Suprapubic skin (tissue), 4 donors: ENCODE data around the gene EMILIN3. TPM values are rescaled to one million over a fixed set of nuclear protein-coding genes. Genes with fewer than 3 reads are reported as not detected.

Experiments used
- DNase-seq, 2 donors: peaks; one replicate each; pipeline ENCODE4 v3.0.0-alpha.2; 2019; ENCODE audit warnings: low spot score in 2 of 2
- H3K27ac ChIP-seq: fragments of 200-600 bp; sonication (generic); one replicate; pipeline ENCODE4 v1.5.1; 2019
- H3K27me3 ChIP-seq: fragments of 200-600 bp; sonication (generic); one replicate; pipeline ENCODE4 v1.5.1; 2019
- H3K36me3 ChIP-seq: fragments of 200-600 bp; sonication (generic); one replicate; pipeline ENCODE4 v1.5.1; 2019
- H3K4me1 ChIP-seq: fragments of 200-600 bp; sonication (generic); one replicate; pipeline ENCODE4 v1.5.1; 2019
- H3K4me3 ChIP-seq: fragments of 200-600 bp; sonication (generic); one replicate; pipeline ENCODE4 v1.5.1; 2019; ENCODE audit warnings: mild to moderate bottlenecking
- H3K9me3 ChIP-seq: fragments of 200-600 bp; sonication (generic); one replicate; pipeline ENCODE4 v1.5.1; 2019
- CTCF ChIP-seq, 2 donors: fragments of 200-600 bp in 1 of 2; fragments of 450-650 bp in 1 of 2; sonication (generic) in 1 of 2; IDR thresholded peaks; one replicate each; pipeline ENCODE4 v1.5.1; 2016 to 2019; ENCODE audit warnings: antibody characterized with exemption in 2 of 2, mild to moderate bottlenecking in 1 of 2, moderate library complexity in 1 of 2
- EP300 ChIP-seq: sonication (generic); formaldehyde crosslinking; IDR thresholded peaks from one replicate; pipeline ENCODE4 v1.6.1; 2017; ENCODE audit warnings: antibody characterized with exemption
- POLR2A ChIP-seq, 2 donors: fragments of 450-650 bp; IDR thresholded peaks; one replicate each; pipeline ENCODE4 v1.6.1; 2017; ENCODE audit warnings: antibody characterized with exemption in 2 of 2, mild to moderate bottlenecking in 2 of 2, moderate library complexity in 2 of 2
- POLR2AphosphoS5 ChIP-seq, 3 donors: sonication (generic); formaldehyde crosslinking; IDR thresholded peaks; one replicate each; pipeline ENCODE4 v1.6.1; 2017; ENCODE audit warnings: antibody characterized with exemption in 3 of 3
- WGBS: methylation state at CpG from one replicate; pipeline ENCODE4 v1.1.5; 2018; 5-methylcytosine and 5-hydroxymethylcytosine counted together
- total RNA-seq, 4 donors: library from RNA; depleted of rRNA; stranded (reverse); fragments of >200 nt; gene quantifications; one replicate each; pipeline ENCODE4 v1.1.0, GENCODE V29; 2016

The EMILIN3 gene
- total RNA-seq, 4 donors from 2014 or later, result 4.4 to 7.5 (median 5.7) TPM

GRCh38 chr20:41349266-41349665, 17.4 kb downstream of the EMILIN3 start:
- Histone ChIP-seq H3K27ac (no peak overlapping the region), H3K9me3 (no peaks in the 10 kb centered on the region), H3K27me3 (no peaks in the 10 kb centered on the region), H3K4me3 (no peak overlapping the region), H3K4me1 (peaks cover 7% of the 10 kb centered on the region), H3K36me3 (peaks cover 70% of the 10 kb centered on the region)
- no peak for DNase-seq
- TF ChIP-seq CTCF (IDR thresholded peaks at IDR 0.05) (no peak), POLR2A (IDR thresholded peaks at IDR 0.05) (no peak), POLR2AphosphoS5 (IDR thresholded peaks at IDR 0.05) (no peak), EP300 (no peak)
- 90% methylated on average over 2 of the region's 2 CpGs for WGBS

GRCh38 chr20:41348430-41349172, 18.0 kb downstream of the EMILIN3 start:
- H3K4me3 ChIP-seq, result no peak overlapping the region
- H3K9me3 ChIP-seq, result no peaks in the 10 kb centered on the region
- no peaks in the 10 kb centered on the region for H3K27me3 ChIP-seq
- H3K36me3 ChIP-seq, result peaks cover 64% of the 10 kb centered on the region
- WGBS, result 95% methylated on average over 10 of the region's 13 CpGs
- peaks cover 11% of the 10 kb centered on the region for H3K4me1 ChIP-seq
- TF ChIP-seq EP300 (no peak), POLR2A (IDR thresholded peaks at IDR 0.05) (no peak), CTCF (IDR thresholded peaks at IDR 0.05) (no peak), POLR2AphosphoS5 (IDR thresholded peaks at IDR 0.05) (no peak)
- H3K27ac ChIP-seq, result no peak overlapping the region
- DNase-seq, result no peak

DNA sequence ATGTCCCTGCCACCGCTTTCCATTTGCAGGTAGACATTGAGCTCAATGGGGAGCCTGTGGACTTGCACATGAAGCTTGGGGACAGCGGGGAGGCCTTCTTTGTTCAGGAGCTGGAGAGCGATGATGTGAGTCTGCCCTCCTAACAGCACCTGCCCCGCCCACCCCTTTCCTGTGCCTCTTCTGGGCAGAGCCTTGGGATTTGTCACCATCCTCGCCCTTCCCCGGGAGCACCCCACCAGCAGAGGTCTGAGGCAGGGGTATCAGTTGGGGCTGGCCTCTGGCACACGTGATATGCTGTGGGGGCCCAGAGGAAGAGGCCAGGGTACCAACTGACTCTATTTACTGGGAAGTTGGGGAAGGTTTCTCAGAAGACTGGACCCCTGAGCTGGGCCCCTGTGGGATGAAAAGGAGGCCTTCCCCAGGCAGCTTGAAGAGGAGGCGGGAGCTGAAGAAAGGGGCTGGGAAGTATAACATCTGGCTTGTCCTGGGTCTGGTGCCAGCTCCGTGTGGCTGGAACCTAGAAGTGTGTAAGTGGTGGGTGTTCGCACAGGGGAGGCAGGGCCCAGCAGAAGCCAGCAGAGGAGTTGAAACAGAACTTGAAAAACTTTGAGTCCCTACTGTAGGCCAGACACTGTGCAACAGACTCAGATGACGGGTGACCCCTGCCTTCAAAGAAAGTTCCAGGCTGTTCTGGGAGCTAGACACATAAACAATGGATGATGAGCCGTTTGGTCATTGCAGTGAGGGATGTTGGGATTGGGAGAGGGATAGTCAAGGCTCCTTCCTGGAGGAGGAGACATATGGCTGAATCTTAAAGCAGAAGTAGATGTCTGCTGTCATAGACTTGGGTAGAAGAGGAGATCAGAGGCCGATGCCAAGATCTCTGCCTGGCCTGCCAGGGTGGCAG, 18.8 kb downstream of the EMILIN3 start:
- Histone ChIP-seq H3K27ac (no peak overlapping the region), H3K9me3 (no peaks in the 10 kb centered on the region), H3K27me3 (no peaks in the 10 kb centered on the region), H3K4me1 (peaks cover 13% of the 10 kb centered on the region), H3K4me3 (no peak overlapping the region), H3K36me3 (peaks cover 59% of the 10 kb centered on the region)
- DNase-seq, result no peak
- 92% methylated on average over 8 of the region's 13 CpGs for WGBS
- no peak for TF ChIP-seq EP300
- TF ChIP-seq CTCF (IDR thresholded peaks at IDR 0.05), result no peak
- no peak for TF ChIP-seq POLR2A (IDR thresholded peaks at IDR 0.05)

DNA sequence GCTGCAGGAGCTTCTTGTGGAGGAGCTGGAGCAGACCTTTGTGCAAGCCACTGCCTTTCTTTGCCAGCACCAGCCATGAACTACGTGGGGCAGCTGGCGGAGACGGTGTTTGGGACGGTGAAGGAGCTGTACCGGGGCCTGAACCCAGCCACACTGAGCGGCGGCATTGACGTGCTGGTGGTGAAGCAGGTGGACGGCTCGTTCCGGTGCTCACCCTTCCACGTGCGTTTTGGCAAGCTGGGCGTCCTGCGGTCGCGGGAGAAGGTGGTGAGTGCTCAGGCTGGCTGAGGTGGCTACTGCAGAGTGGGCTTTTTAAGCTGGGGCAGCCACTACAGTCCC, 20.9 kb downstream of the EMILIN3 start:
- WGBS, result 91% methylated on average over 16 of the region's 17 CpGs
- H3K9me3 ChIP-seq, result no peaks in the 10 kb centered on the region
- H3K4me3 ChIP-seq, result no peak overlapping the region
- no peaks in the 10 kb centered on the region for H3K27me3 ChIP-seq
- peaks cover 44% of the 10 kb centered on the region for H3K36me3 ChIP-seq
- TF ChIP-seq CTCF (IDR thresholded peaks at IDR 0.05) (no peak), EP300 (no peak), POLR2A (IDR thresholded peaks at IDR 0.05) (no peak), POLR2AphosphoS5 (IDR thresholded peaks at IDR 0.05) (no peak)
- no peak for DNase-seq
- peak overlapping the region; percentile 25 for H3K27ac ChIP-seq
- peaks cover 34% of the 10 kb centered on the region for H3K4me1 ChIP-seq
